Tibial nerve (tissue), 4 donors: ENCODE measurements around the gene MUC20. TPM values are rescaled to one million over a fixed set of nuclear protein-coding genes. Genes with fewer than 3 reads are reported as not detected.
"Not testable (repeated sequence)": the region's sequence is repeated elsewhere in the genome, so short reads cannot be mapped to it uniquely, and the experiment has no call there.

Experiments
- DNase-seq, 2 donors: peaks; one replicate each; pipeline ENCODE4 v3.0.0-alpha.2; 2019; ENCODE audit warnings: low spot score in 2 of 2
- H3K27ac ChIP-seq, 4 donors: fragments of 200-600 bp; sonication (generic) in 3 of 4; one replicate each; pipeline ENCODE4 v1.5.1; 2017 to 2019; ENCODE audit warnings: mild to moderate bottlenecking in 1 of 4
- H3K27me3 ChIP-seq, 2 donors: fragments of 200-600 bp; sonication (generic) in 1 of 2; one replicate each; pipeline versions ENCODE4 v1.5.1 to v1.6.0; 2017 to 2019
- H3K36me3 ChIP-seq, 3 donors: fragments of 200-600 bp; sonication (generic); one replicate each; pipeline ENCODE4 v1.5.1; 2018 to 2019
- H3K4me1 ChIP-seq, 4 donors: fragments of 200-600 bp; sonication (generic) in 3 of 4; one replicate each; pipeline ENCODE4 v1.5.1; 2017 to 2019
- H3K4me3 ChIP-seq, 4 donors: fragments of 200-600 bp; sonication (generic) in 3 of 4; one replicate each; pipeline ENCODE4 v1.5.1; 2017 to 2019; ENCODE audit warnings: mild to moderate bottlenecking in 1 of 4, moderate library complexity in 1 of 4
- H3K9me3 ChIP-seq, 4 donors: fragments of 200-600 bp; sonication (generic) in 3 of 4; one replicate each; pipeline ENCODE4 v1.5.1; 2017 to 2019
- WGBS, 2 donors: methylation state at CpG; one replicate each; pipeline ENCODE4 v1.1.5; 2018; 5-methylcytosine and 5-hydroxymethylcytosine counted together
- total RNA-seq, 4 donors: library from RNA; depleted of rRNA; stranded (reverse); fragments of >200 nt; gene quantifications; one replicate each; pipeline ENCODE4 v1.1.0, GENCODE V29; 2016

MUC20 gene, protein sequence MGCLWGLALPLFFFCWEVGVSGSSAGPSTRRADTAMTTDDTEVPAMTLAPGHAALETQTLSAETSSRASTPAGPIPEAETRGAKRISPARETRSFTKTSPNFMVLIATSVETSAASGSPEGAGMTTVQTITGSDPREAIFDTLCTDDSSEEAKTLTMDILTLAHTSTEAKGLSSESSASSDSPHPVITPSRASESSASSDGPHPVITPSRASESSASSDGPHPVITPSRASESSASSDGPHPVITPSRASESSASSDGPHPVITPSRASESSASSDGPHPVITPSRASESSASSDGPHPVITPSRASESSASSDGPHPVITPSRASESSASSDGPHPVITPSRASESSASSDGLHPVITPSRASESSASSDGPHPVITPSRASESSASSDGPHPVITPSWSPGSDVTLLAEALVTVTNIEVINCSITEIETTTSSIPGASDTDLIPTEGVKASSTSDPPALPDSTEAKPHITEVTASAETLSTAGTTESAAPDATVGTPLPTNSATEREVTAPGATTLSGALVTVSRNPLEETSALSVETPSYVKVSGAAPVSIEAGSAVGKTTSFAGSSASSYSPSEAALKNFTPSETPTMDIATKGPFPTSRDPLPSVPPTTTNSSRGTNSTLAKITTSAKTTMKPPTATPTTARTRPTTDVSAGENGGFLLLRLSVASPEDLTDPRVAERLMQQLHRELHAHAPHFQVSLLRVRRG
- total RNA-seq, result 10 to 100 TPM; 11.0 to 67.5 (median 22.9) TPM

DNA sequence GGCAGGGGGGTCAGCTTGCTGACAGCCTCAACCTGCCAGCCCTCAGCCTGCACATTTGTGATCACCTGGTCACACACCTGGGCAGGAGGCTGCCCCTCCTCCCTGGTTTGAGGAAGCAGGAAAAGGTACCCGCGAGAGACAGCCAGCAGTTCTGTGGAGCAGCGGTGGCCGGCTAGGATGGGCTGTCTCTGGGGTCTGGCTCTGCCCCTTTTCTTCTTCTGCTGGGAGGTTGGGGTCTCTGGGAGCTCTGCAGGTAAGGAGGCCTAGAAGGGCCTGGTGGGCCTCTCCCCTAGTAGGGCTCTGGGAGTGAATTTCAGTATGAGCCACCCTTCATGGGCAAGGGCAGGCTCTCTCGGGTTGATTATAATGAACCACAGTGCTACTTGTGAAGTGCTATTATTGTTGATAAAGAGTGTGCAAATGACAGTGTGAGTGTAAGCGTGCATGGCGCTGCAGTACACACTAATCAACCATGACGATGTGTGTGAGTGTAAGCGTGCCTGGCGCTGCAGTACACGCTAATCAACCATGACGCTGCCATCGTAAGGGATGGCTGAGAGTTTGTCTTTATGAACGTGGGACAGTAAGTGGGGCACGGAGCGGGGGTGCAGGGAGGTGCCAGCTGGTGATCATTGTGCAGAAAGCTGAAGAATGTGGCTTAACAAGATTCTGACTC lies at the start of gene MUC20:
Gene MUC20, plus strand, starts transcription at position 148 of the 676 bp plus-strand sequence. Its CDS starts 30 bp downstream, at position 178.
- not testable (repeated sequence) for H3K4me1 ChIP-seq, H3K9me3 ChIP-seq, H3K27ac ChIP-seq, H3K4me3 ChIP-seq, H3K36me3 ChIP-seq, DNase-seq, H3K27me3 ChIP-seq
- WGBS, 2 donors, result 67 to 83% methylated on average over 5 to 16 of the region's 16 CpGs

DNA sequence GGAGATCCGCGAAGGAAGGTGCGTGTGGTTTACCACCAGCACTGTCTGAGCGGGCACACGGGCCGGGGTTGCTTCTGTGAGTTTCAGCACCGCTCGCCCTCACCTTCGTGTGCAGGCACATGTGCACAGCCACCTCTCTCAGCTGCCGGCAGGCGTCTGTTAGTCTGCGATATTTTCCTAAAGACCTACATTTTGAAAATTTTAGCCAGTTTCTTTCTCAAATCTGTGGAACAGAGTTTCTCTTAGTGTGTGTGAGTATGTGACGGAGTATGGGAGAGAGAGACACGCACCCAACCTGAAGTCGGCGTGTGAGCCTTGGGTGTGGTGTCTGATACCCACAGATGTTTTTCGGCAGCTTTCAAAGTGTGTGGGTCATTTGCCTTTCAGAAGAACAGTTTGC lies 49.5 kb upstream of the MUC20 start:
- H3K27me3 ChIP-seq, H3K4me1 ChIP-seq, DNase-seq, H3K27ac ChIP-seq, H3K9me3 ChIP-seq, H3K4me3 ChIP-seq: not testable (repeated sequence)
- H3K36me3 ChIP-seq, result peaks cover 0 to 81% (median 5%) of the 10 kb centered on the region in 3 donors
- 93% methylated on average over 15 of the region's 17 CpGs; no CpG with 5 or more reads in 1 of the 2 donors for WGBS, 2 donors

DNA sequence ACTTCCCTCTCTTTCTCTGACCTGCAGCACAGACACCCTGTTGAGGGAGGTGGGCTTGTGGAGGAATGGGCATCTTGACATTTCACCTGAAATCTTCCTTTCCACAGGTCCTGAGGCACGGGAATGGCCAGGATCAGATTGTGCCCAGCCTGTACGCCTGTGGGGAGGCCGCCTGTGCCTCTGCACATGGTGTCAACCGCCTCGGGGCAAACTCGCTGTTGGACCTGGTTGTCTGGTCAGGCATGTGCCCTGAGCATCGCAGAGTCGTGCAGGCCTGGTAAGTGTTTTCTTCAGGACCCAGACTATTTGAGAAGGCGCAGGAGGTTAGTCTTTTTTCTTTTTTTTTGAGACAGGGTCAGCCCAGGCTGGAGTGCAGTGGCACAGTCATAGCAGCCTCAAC lies 47.1 kb upstream of the MUC20 start:
- not testable (repeated sequence) for H3K9me3 ChIP-seq, H3K27me3 ChIP-seq, DNase-seq, H3K27ac ChIP-seq, H3K4me3 ChIP-seq, H3K4me1 ChIP-seq
- peaks cover 0 to 91% (median 5%) of the 10 kb centered on the region in 3 donors for H3K36me3 ChIP-seq
- 93 to 97% methylated on average over 5 to 7 of the region's 9 CpGs for WGBS, 2 donors

DNA sequence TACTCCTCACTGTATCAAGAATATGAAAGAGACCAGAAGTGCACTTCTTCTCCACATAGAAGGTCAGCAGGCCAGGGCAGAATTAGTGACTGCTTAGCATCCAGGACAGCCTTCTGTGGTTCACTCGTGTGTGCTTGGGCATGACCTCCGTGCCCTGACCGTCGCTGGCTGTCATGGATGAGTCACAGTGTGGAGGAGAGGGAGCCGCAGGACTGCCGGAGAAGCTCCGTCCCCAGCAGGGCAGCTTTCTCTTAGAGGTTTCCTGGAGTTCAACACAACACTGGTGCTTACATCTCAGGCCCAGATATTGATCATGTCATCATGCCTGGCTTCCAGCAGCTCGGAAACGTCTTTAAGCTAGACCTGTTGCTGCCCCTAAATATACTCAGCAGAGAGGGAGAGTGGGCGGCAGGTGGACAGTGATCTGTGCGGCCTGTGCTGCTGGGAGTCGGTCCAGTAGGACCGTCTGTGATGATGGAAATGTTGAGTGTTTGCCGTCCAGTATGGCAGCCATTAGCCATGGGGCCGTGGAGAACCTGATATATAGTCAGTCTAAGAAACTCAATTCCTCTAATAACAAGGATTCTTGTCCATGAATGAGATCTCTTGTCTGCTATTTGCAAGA lies 42.3 kb upstream of the MUC20 start:
- H3K4me1 ChIP-seq, DNase-seq, H3K27me3 ChIP-seq, H3K27ac ChIP-seq, H3K9me3 ChIP-seq, H3K4me3 ChIP-seq: not testable (repeated sequence)
- H3K36me3 ChIP-seq, result peaks cover 0 to 69% (median 5%) of the 10 kb centered on the region in 3 donors
- 79 to 88% methylated on average over 15 of the region's 15 CpGs for WGBS, 2 donors

DNA sequence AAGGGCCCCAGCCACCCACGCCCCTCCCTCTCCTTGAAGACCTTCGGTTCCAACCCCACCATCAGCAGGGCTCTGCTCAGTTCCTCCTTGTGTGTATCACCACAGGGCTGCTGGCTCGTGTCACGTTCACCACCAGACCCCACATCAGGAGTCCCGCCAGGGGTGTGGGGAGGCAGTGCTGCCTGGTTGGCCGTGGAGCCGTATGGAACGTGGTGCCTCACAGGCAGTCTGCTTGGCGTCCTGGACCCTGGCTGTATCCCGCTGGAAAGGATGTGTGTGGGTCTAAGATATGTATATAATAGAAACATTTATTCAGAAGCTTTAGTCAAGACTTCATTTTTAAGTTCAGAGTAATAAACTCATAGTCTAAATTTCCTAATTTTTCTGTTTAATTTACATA lies 40.1 kb upstream of the MUC20 start:
- H3K4me3 ChIP-seq, H3K4me1 ChIP-seq, DNase-seq, H3K27me3 ChIP-seq, H3K27ac ChIP-seq, H3K9me3 ChIP-seq: not testable (repeated sequence)
- 86% methylated on average over 8 of the region's 10 CpGs; no CpG with 5 or more reads in 1 of the 2 donors for WGBS, 2 donors
- peaks cover 5 to 66% (median 6%) of the 10 kb centered on the region in 3 donors for H3K36me3 ChIP-seq

DNA sequence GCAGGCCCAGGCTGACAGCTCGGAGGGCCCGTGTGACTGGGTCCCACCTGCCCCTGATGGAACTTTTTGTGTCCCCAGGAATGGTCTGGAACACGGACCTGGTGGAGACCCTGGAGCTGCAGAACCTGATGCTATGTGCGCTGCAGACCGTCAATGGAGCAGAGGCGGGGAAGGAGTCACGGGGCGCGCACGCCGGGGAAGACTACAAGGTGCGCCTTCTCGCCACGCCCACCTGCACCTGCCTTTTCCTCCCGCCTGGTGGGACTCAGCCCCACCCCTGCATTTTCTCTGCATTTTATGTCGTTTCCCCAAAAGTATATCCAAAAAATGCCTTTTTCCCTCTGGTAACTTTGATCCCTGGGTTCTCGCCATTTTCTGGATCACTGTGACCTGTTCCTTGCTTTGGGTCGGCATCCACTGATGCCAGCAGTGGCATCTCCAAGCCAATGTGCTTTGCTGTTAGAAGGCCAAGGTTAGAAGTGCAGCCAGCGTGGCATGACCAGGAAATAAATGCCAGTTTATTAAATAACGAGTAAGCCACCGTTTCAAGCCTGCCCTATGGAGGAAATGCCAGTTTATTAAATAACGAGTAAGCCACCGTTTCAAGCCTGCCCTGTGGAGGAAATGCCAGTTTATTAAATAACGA lies 39.2 kb upstream of the MUC20 start:
- not testable (repeated sequence) for H3K4me3 ChIP-seq
- 65% methylated on average over 5 to 6 of the region's 24 CpGs for WGBS, 2 donors
- peaks cover 5 to 68% (median 6%) of the 10 kb centered on the region in 3 donors for H3K36me3 ChIP-seq

DNA sequence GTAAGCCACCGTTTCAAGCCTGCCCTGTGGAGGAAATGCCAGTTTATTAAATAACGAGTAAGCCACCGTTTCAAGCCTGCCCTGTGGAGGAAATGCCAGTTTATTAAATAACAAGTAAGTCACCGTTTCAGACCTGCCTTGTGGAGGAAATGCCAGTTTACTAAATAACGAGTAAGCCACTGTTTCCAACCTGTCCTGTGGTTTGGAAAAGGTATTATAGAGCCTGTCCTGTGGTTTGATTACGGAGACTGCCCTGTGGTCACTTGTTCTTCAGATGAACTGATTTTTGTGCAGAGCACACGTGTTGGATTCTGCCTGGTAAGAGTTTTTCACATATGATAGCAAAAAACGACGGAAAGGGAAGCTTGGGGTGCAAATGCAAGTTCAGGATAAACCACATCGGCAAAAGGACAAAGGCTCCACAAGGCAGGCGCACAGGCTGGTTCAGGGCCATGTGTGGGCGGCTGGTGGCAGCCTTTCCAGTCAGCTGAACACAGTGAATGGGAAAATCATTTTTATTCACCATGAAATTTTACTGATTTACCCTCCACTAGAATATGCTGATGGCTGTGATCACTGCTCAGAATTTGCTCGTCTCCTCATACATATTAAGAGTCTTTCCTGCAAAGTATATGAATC lies 38.6 kb upstream of the MUC20 start:
- H3K4me1 ChIP-seq, DNase-seq, H3K27ac ChIP-seq, H3K4me3 ChIP-seq, H3K9me3 ChIP-seq, H3K27me3 ChIP-seq: not testable (repeated sequence)
- peaks cover 5 to 66% (median 6%) of the 10 kb centered on the region in 3 donors for H3K36me3 ChIP-seq
- 57 to 60% methylated on average over 13 of the region's 13 CpGs for WGBS, 2 donors

More for the DNA sequence above, 39.2 kb upstream of the MUC20 start:
- DNase-seq, H3K27ac ChIP-seq, H3K9me3 ChIP-seq, H3K27me3 ChIP-seq, H3K4me1 ChIP-seq: not testable (repeated sequence)

DNA sequence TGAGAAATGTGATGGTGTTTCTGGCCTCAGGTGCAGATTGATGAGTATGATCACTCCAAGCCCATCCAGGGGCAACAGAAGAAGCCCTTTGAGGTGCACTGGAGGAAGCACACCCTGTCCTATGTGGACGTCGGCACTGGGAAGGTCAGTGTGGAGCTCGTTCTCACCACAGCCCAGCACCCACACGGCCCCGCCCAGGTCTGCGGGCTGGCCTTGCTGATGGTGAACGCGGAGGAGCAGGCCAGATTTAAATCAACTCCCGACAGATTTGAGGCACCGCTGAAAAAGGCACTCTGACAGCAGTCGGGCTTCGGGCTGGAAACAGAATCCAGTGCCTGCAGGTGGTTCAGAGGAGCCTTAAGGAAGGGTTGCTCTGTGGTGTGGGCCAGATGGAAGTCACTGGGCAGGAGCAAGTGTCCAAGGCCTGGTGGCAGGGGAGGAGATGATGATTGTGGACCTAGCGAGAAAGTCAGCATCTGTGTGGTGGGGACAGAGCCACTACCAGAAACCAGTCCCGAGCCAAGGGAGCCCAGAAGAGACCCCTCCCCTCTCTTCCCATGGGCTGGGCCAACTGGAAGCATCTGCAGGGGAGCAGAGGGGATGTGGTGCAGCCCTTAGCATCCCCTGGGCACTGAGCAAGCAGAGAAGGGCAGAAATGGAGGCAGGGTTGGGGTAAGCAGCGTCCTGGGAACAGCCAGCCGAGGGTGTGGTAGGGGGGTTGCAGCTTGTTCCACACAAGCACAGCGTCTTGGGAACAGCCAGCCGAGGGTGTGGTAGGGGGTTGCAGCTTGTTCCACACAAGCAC lies 36.9 kb upstream of the MUC20 start:
- not testable (repeated sequence) for H3K4me3 ChIP-seq, H3K9me3 ChIP-seq, H3K27me3 ChIP-seq, H3K4me1 ChIP-seq, DNase-seq
- 84 to 87% methylated on average over 18 of the region's 18 CpGs for WGBS, 2 donors
- peak overlapping the region in 1 of 4 donors; percentile 41 for H3K27ac ChIP-seq
- H3K36me3 ChIP-seq, result peaks cover 5 to 60% (median 6%) of the 10 kb centered on the region in 3 donors

DNA sequence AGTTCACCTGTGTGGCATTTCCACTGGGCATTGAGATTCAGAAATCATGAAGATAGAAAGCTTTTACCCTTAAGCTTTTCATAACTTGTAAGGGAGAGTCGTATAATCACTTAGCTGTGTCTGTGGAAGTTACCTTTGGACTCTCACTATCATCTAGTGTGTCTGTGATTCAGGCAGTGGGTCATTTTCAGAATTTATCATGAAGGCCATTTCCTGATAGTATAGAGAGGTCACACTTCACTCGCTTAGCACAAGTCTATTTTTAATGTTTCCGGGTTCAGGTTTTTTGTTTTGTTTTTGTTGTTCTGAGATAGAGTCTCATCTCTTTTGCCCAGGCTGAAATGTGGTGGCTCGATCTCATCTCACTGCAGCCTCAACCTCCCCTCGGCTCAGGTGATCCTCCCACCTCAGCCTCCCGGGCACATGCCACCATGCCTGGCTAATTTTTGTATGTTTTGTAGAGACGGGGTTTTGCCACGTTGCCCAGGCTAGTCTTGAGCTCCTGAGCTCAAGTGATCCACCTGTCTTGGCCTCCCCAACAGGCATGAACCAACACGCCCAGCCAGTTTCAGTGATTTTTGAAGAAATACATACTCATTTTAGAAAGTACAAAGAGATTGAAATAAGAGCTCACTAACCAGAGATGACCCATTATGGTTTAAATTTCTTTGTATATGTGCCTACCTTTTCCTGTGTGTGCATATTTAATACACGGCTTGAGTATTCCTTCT lies 36.1 kb upstream of the MUC20 start:
- not testable (repeated sequence) for DNase-seq, H3K4me3 ChIP-seq, H3K9me3 ChIP-seq, H3K4me1 ChIP-seq, H3K27me3 ChIP-seq
- WGBS, 2 donors, result 91 to 95% methylated on average over 7 to 10 of the region's 10 CpGs
- Histone ChIP-seq H3K27ac (peak overlapping the region in 1 of 4 donors; percentile 41), H3K36me3 (peaks cover 5 to 63% (median 6%) of the 10 kb centered on the region in 3 donors)

DNA sequence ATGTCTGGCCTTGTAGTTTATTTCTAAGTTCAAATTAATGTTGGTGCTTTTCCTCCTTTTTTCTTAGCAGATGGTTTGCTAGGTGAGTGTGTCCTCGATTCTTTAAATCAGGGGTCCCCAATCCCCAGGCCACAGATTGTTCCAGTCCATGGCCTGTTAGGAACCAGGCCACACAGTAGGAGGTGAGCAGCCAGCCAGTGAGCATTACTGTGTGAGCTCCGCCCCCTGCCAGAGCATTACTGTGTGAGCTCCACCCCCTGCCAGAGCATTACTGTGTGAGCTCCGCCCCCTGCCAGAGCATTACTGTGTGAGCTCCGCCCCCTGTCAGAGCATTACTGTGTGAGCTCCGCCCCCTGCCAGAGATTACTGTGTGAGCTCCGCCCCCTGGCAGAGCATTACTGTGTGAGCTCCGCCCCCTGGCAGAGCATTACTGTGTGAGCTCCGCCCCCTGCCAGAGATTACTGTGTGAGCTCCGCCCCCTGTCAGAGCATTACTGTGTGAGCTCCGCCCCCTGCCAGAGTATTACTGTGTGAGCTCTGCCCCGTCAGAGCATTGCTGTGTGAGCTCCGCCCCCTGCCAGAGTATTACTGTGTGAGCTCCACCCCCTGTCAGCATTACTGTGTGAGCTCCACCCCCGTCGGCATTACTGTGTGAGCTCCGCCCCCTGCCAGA lies 34.1 kb upstream of the MUC20 start:
- H3K27me3 ChIP-seq, DNase-seq, H3K4me1 ChIP-seq, H3K27ac ChIP-seq, H3K9me3 ChIP-seq, H3K4me3 ChIP-seq: not testable (repeated sequence)
- peaks cover 5 to 67% (median 6%) of the 10 kb centered on the region in 3 donors for H3K36me3 ChIP-seq
- 93 to 100% methylated on average over 1 to 5 of the region's 15 CpGs for WGBS, 2 donors
